HCT116 (cell line): Measurements from ENCODE around the gene CELA2A. TPM values are rescaled to one million over a fixed set of nuclear protein-coding genes. Genes with fewer than 3 reads are reported as not detected.

ENCODE experiments used
- ATAC-seq: fragments of 200-7000 bp; cut with Tn5 transposase; 2 replicates; pipeline ENCODE4 v1.9.1; 2020; ENCODE audit warnings: mild to moderate bottlenecking, moderate library complexity
- BruUV-seq: library from RNA; stranded (reverse); fragments of 400-500 nt; replicated peaks from 2 replicates; lab custom pipeline; 2021; lab: Mats Ljungman, UMichigan
- CTCF ChIA-PET: fragments of 300-600 bp; sonication (Branson Sonifier 250); formaldehyde crosslinking; loops from one replicate; lab custom pipeline; 2021; ENCODE audit warnings: antibody characterized with exemption; lab: Charles Lee
- POLR2A ChIA-PET: fragments of 300-600, 350-600 bp; sonication (Branson Sonifier 250); formaldehyde crosslinking; loops from one replicate; lab custom pipeline; 2021; ENCODE audit warnings: antibody characterized with exemption; lab: Charles Lee
- RAD21 ChIA-PET, 2 experiments: fragments of 300-600 bp; sonication (Branson Sonifier 250); formaldehyde crosslinking; loops; one replicate each; lab custom pipeline; 2023; ENCODE audit warnings: low total read pairs in 2 of 2; ENCODE audit not compliant: uncharacterized antibody in 2 of 2, unreplicated experiment in 2 of 2, low non-redundant PET in 1 of 2; lab: Charles Lee
- DNase-seq: peaks from one replicate; pipeline ENCODE4 v3.0.0-alpha.2; 2010; ENCODE audit warnings: low read depth, low spot score
- H2AFZ ChIP-seq: fragments of 200-600 bp; shearing (Covaris generic), sonication (generic); 2 replicates; pipeline ENCODE4 v1.6.1; 2017; ENCODE audit warnings: low read depth, mixed run types, mixed read lengths, antibody characterized with exemption, low read length; ENCODE audit not compliant: poor library complexity, severe bottlenecking
- H3K27ac ChIP-seq: 2 replicates; pipeline ENCODE4 v1.5.1; 2012; ENCODE audit warnings: low read depth, low read length
- H3K27me3 ChIP-seq: fragments of 200-600 bp; sonication (generic); 2 replicates; pipeline ENCODE4 v1.6.1; 2016; ENCODE audit warnings: mixed run types, low read length, mixed read lengths; ENCODE audit not compliant: insufficient read depth
- H3K36me3 ChIP-seq, 2 experiments: fragments of 200-500 bp in 1 of 2; fragments of 200-600 bp in 1 of 2; sonication (Bioruptor generic) in 1 of 2; sonication (generic) in 1 of 2; 2 replicates each; pipeline versions ENCODE4 v1.5.1 to v1.6.1; 2014 to 2016; ENCODE audit warnings: low read length in 2 of 2, inconsistent platforms in 1 of 2, mixed read lengths in 1 of 2, mixed run types in 1 of 2; ENCODE audit not compliant: insufficient read depth in 2 of 2, control insufficient read depth in 1 of 2
- H3K4me1 ChIP-seq, 2 experiments: fragments of 200-600 bp in 1 of 2; sonication (generic) in 1 of 2; 2 replicates each; pipeline versions ENCODE4 v1.5.1 to v1.6.1; 2012 to 2017; ENCODE audit warnings: low read length in 2 of 2, inconsistent platforms in 1 of 2, mild to moderate bottlenecking in 1 of 2, mixed read lengths in 1 of 2, mixed run types in 1 of 2, moderate library complexity in 1 of 2; ENCODE audit not compliant: insufficient read depth in 2 of 2, control insufficient read depth in 1 of 2
- H3K4me2 ChIP-seq: fragments of 200-600 bp; sonication (generic); 2 replicates; pipeline ENCODE4 v1.6.1; 2017; ENCODE audit warnings: mixed run types, low read length, mixed read lengths
- H3K4me3 ChIP-seq, 2 experiments: fragments of 200-600 bp in 1 of 2; sonication (generic) in 1 of 2; replicated peaks in 1 of 2; 2 replicates each; pipeline ENCODE4 v1.5.1; 2011 to 2016; ENCODE audit warnings: low read length in 2 of 2, control low read depth in 1 of 2, low read depth in 1 of 2, mild to moderate bottlenecking in 1 of 2, mixed read lengths in 1 of 2, mixed run types in 1 of 2
- H3K79me2 ChIP-seq: fragments of 200-600 bp; sonication (generic); 2 replicates; pipeline ENCODE4 v1.6.1; 2017; ENCODE audit warnings: mild to moderate bottlenecking, mixed run types, low read length, moderate library complexity, mixed read lengths; ENCODE audit not compliant: insufficient read depth
- H3K9ac ChIP-seq: fragments of 200-600 bp; sonication (generic); 2 replicates; pipeline ENCODE4 v1.6.1; 2016; ENCODE audit warnings: low read length, mixed read lengths
- H3K9me2 ChIP-seq: fragments of 200-600 bp; sonication (generic), shearing (Covaris generic); 2 replicates; pipeline ENCODE4 v1.6.1; 2017; ENCODE audit warnings: mixed run types, mild to moderate bottlenecking, moderate library complexity; ENCODE audit not compliant: insufficient read depth
- H3K9me3 ChIP-seq, 2 experiments: fragments of 200-500 bp in 1 of 2; fragments of 200-600 bp in 1 of 2; sonication (Bioruptor generic) in 1 of 2; sonication (generic) in 1 of 2; 2 replicates each; pipeline ENCODE4 v1.6.1; 2014 to 2017; ENCODE audit warnings: low read length in 2 of 2, mixed read lengths in 2 of 2, inconsistent platforms in 1 of 2, low read depth in 1 of 2, mild to moderate bottlenecking in 1 of 2, mixed run types in 1 of 2, moderate library complexity in 1 of 2; ENCODE audit not compliant: control insufficient read depth in 1 of 2, insufficient read depth in 1 of 2
- H4K20me1 ChIP-seq: fragments of 200-600 bp; sonication (generic), shearing (Covaris generic); 2 replicates; pipeline ENCODE4 v1.6.1; 2017; ENCODE audit warnings: mixed run types, mild to moderate bottlenecking, moderate library complexity; ENCODE audit not compliant: insufficient read depth
- ATF3 ChIP-seq: IDR thresholded peaks from 2 replicates; pipeline ENCODE4 v1.6.1; 2012
- CEBPB ChIP-seq: IDR thresholded peaks from 2 replicates; pipeline ENCODE4 v1.6.1; 2012; ENCODE audit warnings: low read depth
- ELF1 ChIP-seq: IDR thresholded peaks from 2 replicates; pipeline ENCODE4 v1.6.1; 2012; ENCODE audit warnings: low read depth, borderline replicate concordance
- EZH2 ChIP-seq: fragments of 200-600 bp; sonication (generic); IDR thresholded peaks from 2 replicates; pipeline ENCODE4 v1.6.1; 2017; ENCODE audit warnings: antibody characterized with exemption, mixed run types
- FOSL1 ChIP-seq: IDR thresholded peaks from 2 replicates; pipeline ENCODE4 v1.6.1; 2012; ENCODE audit warnings: low read depth
- MAX ChIP-seq: IDR thresholded peaks from 2 replicates; pipeline ENCODE4 v1.6.1; 2012
- POLR2AphosphoS5 ChIP-seq: IDR thresholded peaks from 2 replicates; pipeline ENCODE4 v1.6.1; 2011; ENCODE audit warnings: mild to moderate bottlenecking, low read depth, low read length, moderate library complexity
- RAD21 ChIP-seq: IDR thresholded peaks from 2 replicates; pipeline ENCODE4 v1.6.1; 2012; ENCODE audit warnings: low read depth, mild to moderate bottlenecking
- intact Hi-C: fragments of 100-400 bp; cut with micrococcal nuclease; formaldehyde crosslinking; loops from 2 replicates; pipeline ENCODE4 v1.10.0; 2022
- total RNA-seq: library from RNA; stranded (reverse); gene quantifications from one replicate; pipeline ENCODE4 v1.2.1, GENCODE V29; 2021; ENCODE audit not compliant: unreplicated experiment

The CELA2A gene
- total RNA-seq, 1 experiment from 2014 or later: 1.6 TPM

- TF ChIP-seq ELF1 (no peak), FOSL1 (no peak), RAD21 (no peak), POLR2AphosphoS5 (peak; percentile 94), EZH2 (no peak), CEBPB (no peak), ATF3 (no peak), MAX (peak; percentile 57; the same call in 1 of the 2 replicates)
These were observed 46.9 kb upstream of the CELA2A start, which contains the start of gene EFHD2 (continued) for GRCh38 chr1:15409388-15410222.

GRCh38 chr1:15410223-15410883, 46.2 kb upstream of the CELA2A start:
- Histone ChIP-seq H4K20me1 (no peaks in the 10 kb centered on the region), H3K4me2 (peak overlapping the region; percentile 98), H3K27ac (peak overlapping the region; percentile 66; the same call in 1 of the 2 replicates), H3K9me3 (no peaks in the 10 kb centered on the region), H3K9ac (peak overlapping the region; percentile 93)
- ChIA-PET POLR2A (no interaction called here), CTCF (interaction anchor here (1.0 kb wide), 1 partner anchor 21 kb away, joined by 3 read pairs; no protein-coding TSS in a partner anchor)
- TF ChIP-seq CEBPB (no peak), MAX (no peak)
- TF ChIP-seq, all 23 proteins: peak for 0
- H2AFZ ChIP-seq: no peak overlapping the region
- no peaks in the 10 kb centered on the region for H3K9me2 ChIP-seq
- DNase-seq (no peak), ATAC-seq (peak; percentile 6)
- H3K4me1 ChIP-seq: peaks cover 3 to 61% of the 10 kb centered on the region in 2 experiments; a peak in 3 of 4 replicates
- H3K27me3 ChIP-seq: no peaks in the 10 kb centered on the region
- H3K79me2 ChIP-seq: peaks cover 56% of the 10 kb centered on the region
- RAD21 ChIA-PET: no interaction called here
- no TSS peak for BruUV-seq
- peaks cover 0 to 13% of the 10 kb centered on the region in 2 experiments; a peak in 1 of 4 replicates for H3K36me3 ChIP-seq
- peak overlapping the region; percentile 87 to 94 for H3K4me3 ChIP-seq
- intact Hi-C loops: no loop called here
